DND-41 (cell line): ENCODE results near the gene RPTN.

ENCODE experiments used
- ATAC-seq: fragments of 200-7000 bp; cut with Tn5 transposase; 3 replicates; pipeline ENCODE4 v1.9.1; 2021; ENCODE audit warnings: low read depth; ENCODE audit not compliant: insufficient read depth
- DNase-seq: peaks from one replicate; pipeline ENCODE4 v3.0.0-alpha.2; 2020
- H2AFZ ChIP-seq: 2 replicates; pipeline ENCODE4 v1.6.0; 2012; ENCODE audit warnings: low read depth, low read length
- H3K27ac ChIP-seq: 2 replicates; pipeline ENCODE4 v1.5.1; 2012; ENCODE audit warnings: low read length, inconsistent platforms
- H3K27me3 ChIP-seq: fragments of 200-600 bp; sonication (generic); 2 replicates; pipeline ENCODE4 v1.6.0; 2012; ENCODE audit warnings: low read length, mild to moderate bottlenecking, inconsistent platforms; ENCODE audit not compliant: insufficient read depth, poor library complexity
- H3K36me3 ChIP-seq: 2 replicates; pipeline ENCODE4 v1.5.1; 2012; ENCODE audit warnings: low read length, inconsistent platforms; ENCODE audit not compliant: insufficient read depth
- H3K4me1 ChIP-seq: 2 replicates; pipeline ENCODE4 v1.5.1; 2012; ENCODE audit warnings: mild to moderate bottlenecking, low read length; ENCODE audit not compliant: insufficient read depth
- H3K4me2 ChIP-seq: 2 replicates; pipeline ENCODE4 v1.6.0; 2012; ENCODE audit warnings: mild to moderate bottlenecking, moderate library complexity, low read length, inconsistent platforms; ENCODE audit not compliant: insufficient read depth
- H3K4me3 ChIP-seq, 2 experiments: fragments of 200-600 bp in 1 of 2; shearing (Covaris generic) in 1 of 2; 2 replicates each; pipeline ENCODE4 v1.5.1; 2012 to 2016; ENCODE audit warnings: inconsistent platforms in 2 of 2, low read length in 2 of 2, mild to moderate bottlenecking in 2 of 2, low read depth in 1 of 2, moderate library complexity in 1 of 2
- H3K79me2 ChIP-seq: 2 replicates; pipeline ENCODE4 v1.6.0; 2012; ENCODE audit warnings: low read length, inconsistent platforms; ENCODE audit not compliant: insufficient read depth
- H3K9ac ChIP-seq: 2 replicates; pipeline ENCODE4 v1.6.0; 2012; ENCODE audit warnings: low read depth, mild to moderate bottlenecking, inconsistent platforms, low read length, moderate library complexity
- H3K9me3 ChIP-seq: 2 replicates; pipeline ENCODE4 v1.5.1; 2012; ENCODE audit warnings: low read length, moderate library complexity, mild to moderate bottlenecking, inconsistent platforms; ENCODE audit not compliant: insufficient read depth, severe bottlenecking
- H4K20me1 ChIP-seq: 2 replicates; pipeline ENCODE4 v1.6.0; 2012; ENCODE audit warnings: low read length; ENCODE audit not compliant: insufficient read depth
- CTCF ChIP-seq: IDR thresholded peaks from 2 replicates; pipeline ENCODE4 v1.5.1; 2012; ENCODE audit warnings: borderline replicate concordance, low read length, moderate library complexity, mild to moderate bottlenecking; ENCODE audit not compliant: poor library complexity, severe bottlenecking; ENCODE audit errors: extremely low read depth
- EZH2 ChIP-seq: IDR thresholded peaks from 3 replicates; pipeline ENCODE4 v1.6.1; 2012; ENCODE audit warnings: borderline replicate concordance, low read depth, mild to moderate bottlenecking, moderate library complexity, low read length, inconsistent platforms; ENCODE audit not compliant: severe bottlenecking

The RPTN gene

GRCh38 chr1:152111515-152111968, 47.5 kb downstream of the RPTN start:
- no peaks in the 10 kb centered on the region for H3K36me3 ChIP-seq
- H3K27ac ChIP-seq = no peak overlapping the region
- no peak overlapping the region for H2AFZ ChIP-seq
- no peak for TF ChIP-seq EZH2
- no peak for TF ChIP-seq CTCF
- peaks cover 5% of the 10 kb centered on the region for H3K27me3 ChIP-seq
- no peaks in the 10 kb centered on the region for H3K4me1 ChIP-seq
- no peak overlapping the region for H3K4me3 ChIP-seq
- no peaks in the 10 kb centered on the region for H4K20me1 ChIP-seq
- H3K79me2 ChIP-seq = no peaks in the 10 kb centered on the region
- H3K9ac ChIP-seq = no peak overlapping the region
- H3K4me2 ChIP-seq = no peak overlapping the region
- H3K9me3 ChIP-seq = peaks cover 13% of the 10 kb centered on the region
- DNase-seq = no peak
- ATAC-seq = no peak

GRCh38 chr1:152110860-152111514, 48.0 kb downstream of the RPTN start:
- no peak overlapping the region for H2AFZ ChIP-seq
- H3K4me3 ChIP-seq = no peak overlapping the region
- no peaks in the 10 kb centered on the region for H3K4me1 ChIP-seq
- TF ChIP-seq CTCF = no peak
- TF ChIP-seq EZH2 = no peak
- ATAC-seq (no peak), DNase-seq (no peak)
- H3K27me3 ChIP-seq = peaks cover 5% of the 10 kb centered on the region
- no peak overlapping the region for H3K4me2 ChIP-seq
- peaks cover 13% of the 10 kb centered on the region for H3K9me3 ChIP-seq
- H3K9ac ChIP-seq = no peak overlapping the region
- no peaks in the 10 kb centered on the region for H3K79me2 ChIP-seq
- no peak overlapping the region for H3K27ac ChIP-seq
- no peaks in the 10 kb centered on the region for H4K20me1 ChIP-seq
- H3K36me3 ChIP-seq = no peaks in the 10 kb centered on the region

- H3K9ac ChIP-seq = no peak overlapping the region
- H3K4me1 ChIP-seq = no peaks in the 10 kb centered on the region
- H3K79me2 ChIP-seq = no peaks in the 10 kb centered on the region
- H3K4me3 ChIP-seq = no peak overlapping the region
- peaks cover 5% of the 10 kb centered on the region for H3K27me3 ChIP-seq
- H3K36me3 ChIP-seq = no peaks in the 10 kb centered on the region
- no peak overlapping the region for H3K4me2 ChIP-seq
- ATAC-seq (no peak), DNase-seq (no peak)
- H4K20me1 ChIP-seq = no peaks in the 10 kb centered on the region
- peaks cover 13% of the 10 kb centered on the region for H3K9me3 ChIP-seq
- no peak overlapping the region for H3K27ac ChIP-seq
- TF ChIP-seq EZH2 = no peak
- no peak for TF ChIP-seq CTCF
- H2AFZ ChIP-seq = no peak overlapping the region
Observed at GRCh38 chr1:152110365-152110859, 48.6 kb downstream of the RPTN start.

- H3K4me3 ChIP-seq = no peak overlapping the region
- H4K20me1 ChIP-seq = no peaks in the 10 kb centered on the region
- TF ChIP-seq CTCF (no peak), EZH2 (no peak)
- DNase-seq (no peak), ATAC-seq (no peak)
- H3K9ac ChIP-seq = no peak overlapping the region
- H3K79me2 ChIP-seq = no peaks in the 10 kb centered on the region
- H3K27me3 ChIP-seq = peaks cover 5% of the 10 kb centered on the region
- H2AFZ ChIP-seq = no peak overlapping the region
- H3K4me1 ChIP-seq = no peaks in the 10 kb centered on the region
- no peak overlapping the region for H3K4me2 ChIP-seq
- peaks cover 13% of the 10 kb centered on the region for H3K9me3 ChIP-seq
- H3K27ac ChIP-seq = no peak overlapping the region
- H3K36me3 ChIP-seq = no peaks in the 10 kb centered on the region
Observed at GRCh38 chr1:152109998-152110294, 49.1 kb downstream of the RPTN start.
